Globus pallidus (tissue), 1 donor: Measurements from ENCODE around the gene ARL3.
"Not testable (repeated sequence)": the region's sequence is repeated elsewhere in the genome, so short reads cannot be mapped to it uniquely, and the experiment has no call there.

Source experiments
- DNase-seq: peaks from one replicate; pipeline ENCODE4 v3.0.0-alpha.2; 2015; ENCODE audit warnings: low spot score

ARL3 gene

DNA sequence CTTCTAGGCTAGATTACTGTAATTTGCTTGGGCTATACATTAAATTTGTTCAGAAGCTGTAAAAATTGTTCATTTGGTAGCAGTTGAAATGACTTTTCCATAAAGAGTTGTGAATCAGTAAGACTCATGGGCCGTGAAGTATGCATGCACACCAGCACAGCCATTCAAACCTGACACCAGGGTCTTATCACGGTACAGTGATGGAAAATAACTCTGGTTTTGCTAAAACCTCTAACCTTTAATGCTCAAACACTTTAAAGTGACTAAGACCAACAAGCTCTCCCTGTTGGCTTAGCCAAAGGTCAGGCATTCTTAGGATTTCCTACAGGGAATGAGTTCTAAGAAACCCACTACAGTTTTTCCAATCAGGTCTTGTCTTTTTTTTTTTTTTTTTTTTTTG is 11.5 kb downstream of the ARL3 start:
- no peak for DNase-seq

DNA sequence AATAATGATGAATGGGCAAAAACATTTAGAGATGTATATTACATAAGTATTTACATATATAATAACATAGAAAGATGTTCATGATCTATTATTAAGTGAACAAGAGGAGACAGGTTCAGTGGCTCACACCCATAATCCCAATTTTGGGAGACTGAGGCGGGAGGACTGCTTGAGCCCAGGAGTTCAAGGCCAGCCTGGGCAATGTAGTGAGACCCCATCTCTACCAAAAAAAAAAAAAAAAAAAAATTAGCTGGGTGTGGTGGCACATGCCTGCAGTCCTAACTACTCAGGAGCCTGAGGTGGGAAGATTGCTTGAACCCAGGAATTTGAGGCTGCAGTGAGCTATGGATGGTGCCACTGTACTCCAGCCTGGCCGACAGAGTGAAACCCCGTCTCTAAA is 12.4 kb downstream of the ARL3 start:
- no peak for DNase-seq

DNA sequence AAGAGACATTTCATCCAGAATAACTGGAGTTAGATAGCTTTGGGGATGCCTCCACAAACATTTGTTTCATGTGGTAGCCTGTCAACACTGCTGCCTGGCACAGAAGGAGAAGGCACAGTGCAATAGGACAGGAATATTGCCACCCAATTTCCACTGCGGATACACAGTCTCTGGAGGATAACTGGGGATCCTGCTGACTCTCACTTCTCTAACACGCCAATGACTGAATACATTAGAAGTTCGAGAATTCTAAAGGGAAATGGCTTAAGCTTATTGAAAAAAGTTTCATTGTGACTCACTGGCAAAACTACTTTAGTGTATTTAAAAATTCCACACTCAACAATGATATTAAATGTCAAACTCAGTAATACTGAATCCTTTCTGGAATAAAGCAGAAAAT is 12.9 kb downstream of the ARL3 start:
- no peak for DNase-seq

GRCh38 chr10:102698894-102699293 is 15.3 kb downstream of the ARL3 start:
- DNase-seq, result no peak

GRCh38 chr10:102696736-102697135 is 17.5 kb downstream of the ARL3 start:
- no peak for DNase-seq

DNA sequence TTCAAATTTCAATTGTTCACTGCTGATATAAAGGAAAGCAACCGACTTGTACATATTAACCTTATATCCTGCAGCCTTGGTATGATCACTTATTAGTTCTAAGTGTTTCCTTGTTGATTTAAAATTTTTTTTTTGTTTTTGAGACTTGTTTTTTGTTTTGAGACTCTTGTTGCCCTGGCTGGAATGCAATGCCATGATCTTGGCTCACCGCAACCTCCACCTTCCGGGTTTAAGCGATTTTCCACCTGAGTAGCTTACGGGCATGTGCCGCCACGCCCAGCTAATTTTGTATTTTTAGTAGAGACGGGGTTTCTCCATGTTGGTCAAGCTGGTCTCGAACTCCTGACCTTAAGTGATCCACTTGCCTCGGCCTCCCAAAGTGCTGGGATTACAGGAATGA is 18.8 kb downstream of the ARL3 start:
- not testable (repeated sequence) for DNase-seq

- no peak for DNase-seq
These were observed 22.7 kb downstream of the ARL3 start for GRCh38 chr10:102691285-102692066.

DNA sequence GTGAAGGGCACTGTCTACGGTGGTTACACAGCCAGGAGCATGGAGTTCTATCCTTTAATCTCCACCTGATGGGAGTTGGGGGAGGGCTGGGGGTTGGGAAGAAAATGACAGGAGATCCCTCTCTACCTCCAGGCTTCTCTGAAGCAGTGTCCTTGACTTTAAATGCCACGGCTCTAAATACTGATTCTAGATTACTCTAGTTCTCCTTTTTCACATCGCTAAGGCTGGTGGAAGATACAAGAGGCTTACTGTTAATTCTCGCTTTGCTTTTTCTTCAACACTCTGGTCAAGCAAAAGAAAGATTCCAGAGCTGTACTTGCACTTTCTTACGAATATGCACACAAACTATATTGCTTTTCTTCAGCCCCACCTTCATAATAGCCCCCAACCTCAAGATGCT is 30.5 kb downstream of the ARL3 start:
- no peak for DNase-seq

DNA sequence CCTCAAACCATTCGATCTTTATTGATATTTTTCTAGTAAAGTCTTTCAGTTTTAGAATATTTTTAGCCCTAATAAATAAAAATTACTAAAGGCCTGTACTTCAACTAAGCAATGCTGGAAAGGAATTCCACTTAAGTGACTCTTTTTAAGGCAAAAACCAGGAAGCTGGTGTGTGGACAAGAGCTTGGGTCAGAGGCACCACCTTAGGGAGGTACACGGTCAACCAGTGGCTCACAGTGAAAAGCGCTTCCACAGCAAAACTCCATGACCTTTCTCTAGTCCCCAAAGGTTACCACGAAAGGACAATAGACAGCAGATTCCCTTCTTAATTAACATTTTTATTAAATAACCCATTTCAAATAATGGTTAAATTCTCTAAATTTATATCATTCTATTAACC is 31.2 kb downstream of the ARL3 start:
- no peak for DNase-seq

DNA sequence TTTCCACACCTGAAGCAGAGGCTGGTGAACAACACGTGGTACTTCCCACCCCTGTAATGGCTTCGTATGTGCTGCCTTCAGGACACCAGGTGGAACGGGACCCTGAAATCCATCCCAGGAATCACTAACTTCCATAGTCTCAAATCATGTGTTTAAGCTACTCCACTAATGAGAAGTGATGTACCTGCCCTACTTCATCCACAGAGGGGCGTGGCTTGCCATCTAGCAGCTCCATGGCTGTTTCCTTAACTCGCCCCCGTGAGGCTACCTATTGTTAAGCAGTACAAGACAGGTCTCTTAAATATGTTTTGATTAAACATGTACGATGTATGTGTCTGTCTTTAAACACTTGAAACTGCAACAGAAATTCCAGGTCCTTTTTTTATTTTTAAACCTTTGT is 31.8 kb downstream of the ARL3 start:
- no peak for DNase-seq

DNA sequence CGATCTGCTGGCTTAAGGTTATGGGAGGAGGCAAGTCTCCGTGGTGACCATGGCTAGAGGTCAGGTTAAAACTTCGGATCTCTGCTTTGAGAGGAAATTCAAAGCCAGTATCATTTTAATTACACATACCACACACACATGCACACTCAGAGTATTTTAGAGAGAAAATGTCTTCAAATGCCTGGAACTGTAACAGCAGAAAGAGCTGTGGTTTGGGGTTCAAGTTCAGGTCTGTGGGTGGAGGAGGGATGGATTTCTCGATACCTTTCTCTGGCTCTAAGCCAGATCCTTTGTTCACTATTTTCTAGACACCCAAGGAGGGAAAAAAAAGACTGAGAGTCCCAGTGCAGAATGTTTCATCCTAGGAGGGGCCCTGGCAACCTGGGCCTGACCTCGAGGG is 32.5 kb downstream of the ARL3 start:
- no peak for DNase-seq

DNA sequence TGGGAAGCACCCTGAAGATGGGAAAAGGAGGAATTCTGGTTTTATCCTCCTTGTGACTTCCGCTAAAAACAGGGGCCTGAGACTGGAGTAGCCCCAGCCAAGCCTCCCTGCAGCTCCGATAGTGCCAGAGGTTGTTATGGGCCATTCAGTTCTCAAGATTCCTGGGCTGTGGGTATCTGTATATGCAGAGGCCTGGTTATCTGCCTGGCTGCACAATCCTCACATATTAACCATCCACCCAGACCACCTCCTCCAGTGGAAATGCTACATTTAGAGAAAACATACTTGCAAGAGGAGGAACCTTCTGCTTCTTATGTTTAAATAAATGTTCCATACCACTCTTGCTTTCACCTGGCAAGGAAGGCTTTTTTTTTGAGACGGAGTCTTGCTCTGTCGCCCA is 34.6 kb downstream of the ARL3 start:
- DNase-seq, result no peak

GRCh38 chr10:102678842-102679289 is 35.3 kb downstream of the ARL3 start:
- DNase-seq, result peak; percentile 85

DNA sequence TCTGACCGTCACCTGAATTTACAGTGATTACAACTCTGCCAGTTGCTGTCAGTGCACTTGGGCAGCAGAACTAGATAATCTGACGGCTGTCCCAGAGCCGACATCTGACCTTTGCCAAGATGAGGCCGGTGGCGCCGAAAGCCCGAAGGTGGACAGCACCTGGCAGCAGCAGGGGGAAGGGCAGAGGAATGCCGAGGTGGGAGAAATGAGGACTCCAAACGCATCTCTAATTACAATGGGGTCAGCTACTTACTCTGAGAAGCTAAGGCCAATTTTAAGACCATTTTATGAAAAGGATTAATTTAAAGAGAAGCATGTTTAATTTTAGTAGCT is 36.2 kb downstream of the ARL3 start:
- no peak for DNase-seq

DNA sequence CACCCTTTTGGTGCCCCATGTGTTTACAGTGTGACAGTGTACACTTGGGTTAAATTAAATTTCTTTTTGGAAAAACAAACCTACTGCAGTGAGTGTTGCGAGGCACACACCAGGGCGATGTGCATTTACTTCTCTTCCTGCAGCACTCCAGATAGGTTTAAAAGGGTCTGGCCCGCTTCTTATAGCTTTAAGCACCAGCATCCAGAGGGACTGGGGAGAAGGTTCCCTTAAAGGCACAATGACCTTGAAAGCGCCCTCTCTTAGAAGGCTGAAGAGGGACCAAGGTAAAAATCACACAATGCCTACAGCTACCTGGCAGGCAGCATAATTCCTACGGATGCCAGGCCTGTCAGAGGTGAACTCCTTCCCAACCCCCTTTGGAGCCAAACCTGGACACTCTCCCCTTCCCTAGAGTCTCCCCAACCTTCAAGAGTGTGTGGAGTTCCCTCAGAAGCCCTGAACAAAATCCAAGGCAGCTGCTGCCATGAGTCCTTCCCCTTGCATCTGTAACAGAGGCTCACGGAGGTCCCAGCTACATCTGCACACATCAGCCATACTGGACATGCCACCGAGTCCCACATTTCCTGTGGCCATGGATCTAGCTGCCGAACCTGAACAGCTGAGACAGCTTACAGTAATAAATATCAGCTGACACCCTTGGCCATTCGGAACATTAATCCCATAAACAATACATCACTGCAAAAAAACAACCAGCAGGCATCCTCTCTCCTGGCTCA is 36.7 kb downstream of the ARL3 start:
- no peak for DNase-seq

DNA sequence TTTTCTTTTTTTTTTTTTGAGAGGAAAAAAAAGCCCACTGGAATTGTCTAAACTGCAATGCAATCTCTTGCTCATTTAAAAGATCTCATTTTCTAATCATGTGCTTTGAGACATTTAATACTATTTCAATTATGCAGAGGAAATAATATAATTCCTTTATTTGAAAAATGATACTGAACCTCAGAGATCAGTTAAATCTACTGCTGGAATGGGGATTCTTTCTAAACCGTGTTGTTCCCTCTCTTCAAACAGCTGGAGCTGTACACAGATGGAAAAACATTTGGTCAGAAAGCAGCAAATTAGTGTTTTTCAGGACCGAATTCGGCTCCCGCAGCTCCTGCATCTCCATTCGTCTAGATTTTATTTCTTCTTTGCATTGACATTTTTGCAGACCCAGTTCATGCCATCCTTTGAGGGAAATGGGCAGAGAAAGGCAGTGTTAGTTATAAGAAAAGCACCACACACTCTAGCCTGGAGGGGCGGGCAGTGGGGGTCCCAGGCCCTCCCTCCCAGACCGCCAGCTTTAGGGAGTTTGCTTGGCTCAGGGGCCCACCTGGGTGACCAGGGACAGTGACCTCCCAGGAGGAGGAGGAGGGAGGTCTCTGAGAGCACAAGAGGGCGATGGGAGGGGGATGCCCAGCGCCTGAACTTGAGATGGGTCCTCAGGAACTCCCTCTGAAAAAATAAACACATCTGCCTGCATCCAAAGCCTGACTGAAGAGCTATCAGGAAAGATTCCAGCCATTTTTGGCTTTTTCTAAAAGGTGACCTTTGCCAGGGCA is 37.5 kb downstream of the ARL3 start:
- DNase-seq, result no peak

DNA sequence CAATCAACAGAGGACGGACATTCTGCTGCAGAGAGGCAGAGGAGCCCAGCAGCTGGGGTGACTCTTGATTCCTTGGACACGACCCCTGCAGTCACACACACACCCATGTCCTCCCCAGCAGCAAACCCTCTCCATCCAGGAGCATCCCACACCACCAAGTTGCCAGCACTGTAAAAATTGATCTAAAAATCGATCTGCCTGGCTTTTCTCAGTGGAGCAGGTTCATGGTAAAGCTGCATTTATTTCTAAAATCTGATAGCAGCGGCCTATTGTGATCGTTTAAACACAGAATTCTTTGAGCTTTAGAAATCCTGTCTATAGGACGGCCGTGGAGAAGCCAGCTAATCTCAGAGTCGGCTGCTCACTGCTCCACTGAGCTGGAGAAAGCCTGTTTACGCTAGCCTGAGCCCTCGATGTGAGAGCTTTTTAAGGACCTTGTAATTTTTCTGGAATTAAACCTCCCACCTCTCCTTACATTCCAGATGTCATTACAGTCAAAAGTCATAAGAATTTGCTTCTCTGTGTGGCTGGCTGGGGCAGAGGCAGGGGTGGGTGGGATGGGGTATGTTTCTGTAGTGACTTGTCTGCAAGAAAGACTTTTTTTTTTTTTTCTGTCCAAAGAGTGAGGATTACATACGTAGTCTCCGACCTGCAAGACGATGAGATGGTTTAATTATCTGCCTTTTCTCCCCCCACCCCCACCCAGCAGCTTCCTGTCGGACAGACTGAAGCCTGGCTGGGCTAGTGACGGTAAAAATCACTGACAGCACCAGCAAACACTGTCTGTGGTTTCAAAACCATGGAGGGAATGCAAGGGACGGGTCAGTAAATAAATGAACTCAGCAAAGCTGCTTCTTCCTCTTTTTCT is 38.3 kb downstream of the ARL3 start:
- peak; percentile 61 for DNase-seq

DNA sequence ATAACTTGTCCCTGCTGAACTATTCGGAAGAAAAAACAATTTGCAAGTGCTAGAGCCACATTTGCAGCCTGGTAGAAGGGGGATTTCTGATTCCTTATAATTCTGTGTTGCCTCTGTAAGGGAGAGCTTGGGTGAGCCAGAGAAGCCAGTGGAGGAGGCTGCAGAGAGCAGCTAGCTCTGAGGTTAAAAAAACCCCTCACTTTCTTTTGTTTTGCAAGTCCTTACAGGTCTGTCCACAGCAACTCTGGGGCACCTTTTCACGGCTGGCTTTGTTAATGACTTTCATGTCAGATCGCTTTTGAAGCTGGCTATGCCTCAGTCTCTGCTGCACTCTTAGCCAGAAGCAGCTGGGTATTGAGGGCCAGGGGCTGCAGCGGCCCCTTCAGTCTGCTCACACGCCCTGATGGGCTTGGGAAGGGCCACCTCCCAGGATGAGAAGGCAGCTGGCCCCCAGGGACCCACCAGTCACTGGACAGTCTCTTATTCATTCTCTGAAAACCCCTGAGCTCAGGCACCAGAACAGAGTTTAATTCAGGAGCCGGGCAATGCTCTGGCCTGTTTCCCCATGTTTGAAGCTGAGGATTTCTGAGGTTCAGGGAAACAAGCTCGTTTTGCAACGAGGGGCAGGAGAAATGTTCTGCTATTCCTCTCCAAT is 39.1 kb downstream of the ARL3 start:
- DNase-seq, result no peak

DNA sequence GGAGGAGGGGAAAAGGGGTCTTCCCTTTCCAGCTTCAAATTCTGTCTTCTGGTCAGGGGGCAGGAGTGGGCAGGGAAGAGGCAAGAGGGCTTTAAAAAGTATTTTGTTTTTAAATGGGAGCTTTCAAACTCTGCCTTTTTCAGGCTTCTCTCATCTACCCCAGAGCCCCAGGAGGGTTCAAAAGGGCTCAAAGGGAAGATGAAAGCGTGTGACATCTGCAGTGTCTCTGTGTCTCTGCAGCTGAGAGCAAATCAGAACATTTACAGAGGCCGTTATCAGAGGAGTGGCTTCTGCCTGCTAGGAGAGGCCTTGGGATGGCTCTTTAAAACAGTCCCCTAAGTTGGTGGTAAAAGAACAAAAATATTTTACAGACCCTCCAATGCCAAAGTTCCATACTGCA is 39.6 kb downstream of the ARL3 start:
- no peak for DNase-seq

DNA sequence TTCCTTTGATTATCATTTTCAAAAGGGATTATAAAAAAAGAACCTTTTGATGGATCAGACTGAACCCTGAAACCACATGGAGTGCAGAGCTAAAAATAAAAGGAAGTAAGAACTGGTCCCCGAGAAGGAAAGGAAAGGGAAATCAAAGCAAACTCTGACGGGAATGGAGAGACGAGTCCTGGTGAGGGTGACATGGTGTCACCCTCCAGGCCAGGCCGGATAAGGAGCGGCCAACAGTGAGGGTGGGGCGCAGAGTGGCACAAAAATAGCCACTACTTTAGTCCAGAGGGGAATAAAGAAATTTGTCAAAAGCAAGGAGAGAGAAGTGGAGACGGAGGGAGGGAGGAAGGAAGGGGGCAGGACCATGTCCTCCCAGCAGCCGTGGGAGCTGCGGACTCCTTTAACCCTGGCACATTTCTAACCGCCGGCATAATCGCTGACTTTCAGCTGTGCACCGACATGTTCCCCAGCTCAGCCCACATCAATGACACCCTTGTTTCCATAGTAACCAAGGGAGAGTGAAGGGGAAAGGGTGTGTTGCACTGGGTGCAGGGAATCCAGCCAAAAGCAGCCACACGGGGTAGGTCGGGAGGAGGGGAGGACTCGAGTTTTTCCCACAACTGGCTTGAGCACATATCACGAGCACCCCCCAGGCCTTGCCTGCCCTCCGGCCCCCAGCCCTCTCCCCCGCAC is 40.2 kb downstream of the ARL3 start:
- DNase-seq, result peak; percentile 63
